Measurements from ENCODE around the gene RAB4A. TPM values are rescaled to one million over a fixed set of nuclear protein-coding genes. Genes with fewer than 3 reads are reported as not detected.
A peak's percentile ranks its signal among the peaks of the same experiment; 100 is the strongest.

RAB4A gene
- total and polyA plus RNA-seq, 2 of the 13 experiments (the other 11 are each of a cell fraction or from before 2014, with no cell fraction given): 56.0 to 80.1 TPM

DNA sequence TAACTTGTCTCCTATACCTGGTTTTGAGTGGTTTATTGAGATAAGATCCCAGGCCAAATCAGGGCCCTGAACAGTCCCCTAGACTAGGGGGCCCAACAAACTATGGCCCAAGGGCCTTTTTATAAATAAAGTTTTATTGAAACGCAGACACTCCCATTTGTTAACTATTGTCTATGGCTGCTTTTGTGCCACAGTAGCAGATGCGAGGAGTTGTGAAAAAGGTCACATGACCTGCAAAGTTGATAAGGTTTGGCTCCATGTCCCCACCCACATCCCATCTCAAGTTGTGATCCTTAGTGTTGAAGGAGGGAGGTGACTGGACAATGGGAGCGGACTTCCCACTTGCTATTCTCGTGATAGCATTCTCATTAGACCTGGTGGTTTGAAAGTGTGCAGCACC is 29.5 kb upstream of the RAB4A start:
- Histone ChIP-seq H3K4me3 (replicated peaks in 1 of 3; ENCODE audit: insufficient read depth in 1 of 3, low read depth in 2 of 3, low read length in 3 of 3) (no peak overlapping the region), H3K36me3 (replicated peaks in 1 of 2; ENCODE audit: control insufficient read depth in 1 of 2, insufficient read depth in 2 of 2, low read length in 2 of 2) (no peaks in the 10 kb centered on the region), H3K27ac (ENCODE audit: extremely low read length, insufficient read depth, low read length) (no peak overlapping the region), H3K79me2 (ENCODE audit: insufficient read depth, low read length) (no peaks in the 10 kb centered on the region), H2AFZ (ENCODE audit: low read length) (no peak overlapping the region), H3K4me1 (ENCODE audit: insufficient read depth, low read length) (peaks cover 19% of the 10 kb centered on the region), H3K27me3 (ENCODE audit: control insufficient read depth in 1 of 2, insufficient read depth in 2 of 2, low read length in 2 of 2) (no peaks in the 10 kb centered on the region; a peak in 1 of 5 replicates), H3K4me2 (ENCODE audit: low read depth, low read length) (no peak overlapping the region), H3K9me3 (ENCODE audit: low read length) (peaks cover 17% of the 10 kb centered on the region), H3K9ac (ENCODE audit: insufficient read depth, low read depth, low read length) (no peak overlapping the region), H4K20me1 (ENCODE audit: insufficient read depth, low read length) (no peaks in the 10 kb centered on the region)
- TF ChIP-seq REPIN1 (CRISPR knock-in tag; IDR thresholded peaks at IDR 0.05; ENCODE audit: borderline replicate concordance, low read depth): no peak
- no peak for TF ChIP-seq ZNF282 (IDR thresholded peaks at IDR 0.05; ENCODE audit: partially characterized antibody)
- TF ChIP-seq ZNF121 (CRISPR knock-in tag; IDR thresholded peaks at IDR 0.05): no peak
- TF ChIP-seq, protein P1, sequence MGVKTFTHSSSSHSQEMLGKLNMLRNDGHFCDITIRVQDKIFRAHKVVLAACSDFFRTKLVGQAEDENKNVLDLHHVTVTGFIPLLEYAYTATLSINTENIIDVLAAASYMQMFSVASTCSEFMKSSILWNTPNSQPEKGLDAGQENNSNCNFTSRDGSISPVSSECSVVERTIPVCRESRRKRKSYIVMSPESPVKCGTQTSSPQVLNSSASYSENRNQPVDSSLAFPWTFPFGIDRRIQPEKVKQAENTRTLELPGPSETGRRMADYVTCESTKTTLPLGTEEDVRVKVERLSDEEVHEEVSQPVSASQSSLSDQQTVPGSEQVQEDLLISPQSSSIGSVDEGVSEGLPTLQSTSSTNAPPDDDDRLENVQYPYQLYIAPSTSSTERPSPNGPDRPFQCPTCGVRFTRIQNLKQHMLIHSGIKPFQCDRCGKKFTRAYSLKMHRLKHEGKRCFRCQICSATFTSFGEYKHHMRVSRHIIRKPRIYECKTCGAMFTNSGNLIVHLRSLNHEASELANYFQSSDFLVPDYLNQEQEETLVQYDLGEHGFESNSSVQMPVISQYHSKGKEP (CRISPR knock-in tag; IDR thresholded peaks at IDR 0.05): no peak
- TF ChIP-seq AKAP8 (CRISPR knock-in tag; IDR thresholded peaks at IDR 0.05): no peak
- TF ChIP-seq, protein P2, sequence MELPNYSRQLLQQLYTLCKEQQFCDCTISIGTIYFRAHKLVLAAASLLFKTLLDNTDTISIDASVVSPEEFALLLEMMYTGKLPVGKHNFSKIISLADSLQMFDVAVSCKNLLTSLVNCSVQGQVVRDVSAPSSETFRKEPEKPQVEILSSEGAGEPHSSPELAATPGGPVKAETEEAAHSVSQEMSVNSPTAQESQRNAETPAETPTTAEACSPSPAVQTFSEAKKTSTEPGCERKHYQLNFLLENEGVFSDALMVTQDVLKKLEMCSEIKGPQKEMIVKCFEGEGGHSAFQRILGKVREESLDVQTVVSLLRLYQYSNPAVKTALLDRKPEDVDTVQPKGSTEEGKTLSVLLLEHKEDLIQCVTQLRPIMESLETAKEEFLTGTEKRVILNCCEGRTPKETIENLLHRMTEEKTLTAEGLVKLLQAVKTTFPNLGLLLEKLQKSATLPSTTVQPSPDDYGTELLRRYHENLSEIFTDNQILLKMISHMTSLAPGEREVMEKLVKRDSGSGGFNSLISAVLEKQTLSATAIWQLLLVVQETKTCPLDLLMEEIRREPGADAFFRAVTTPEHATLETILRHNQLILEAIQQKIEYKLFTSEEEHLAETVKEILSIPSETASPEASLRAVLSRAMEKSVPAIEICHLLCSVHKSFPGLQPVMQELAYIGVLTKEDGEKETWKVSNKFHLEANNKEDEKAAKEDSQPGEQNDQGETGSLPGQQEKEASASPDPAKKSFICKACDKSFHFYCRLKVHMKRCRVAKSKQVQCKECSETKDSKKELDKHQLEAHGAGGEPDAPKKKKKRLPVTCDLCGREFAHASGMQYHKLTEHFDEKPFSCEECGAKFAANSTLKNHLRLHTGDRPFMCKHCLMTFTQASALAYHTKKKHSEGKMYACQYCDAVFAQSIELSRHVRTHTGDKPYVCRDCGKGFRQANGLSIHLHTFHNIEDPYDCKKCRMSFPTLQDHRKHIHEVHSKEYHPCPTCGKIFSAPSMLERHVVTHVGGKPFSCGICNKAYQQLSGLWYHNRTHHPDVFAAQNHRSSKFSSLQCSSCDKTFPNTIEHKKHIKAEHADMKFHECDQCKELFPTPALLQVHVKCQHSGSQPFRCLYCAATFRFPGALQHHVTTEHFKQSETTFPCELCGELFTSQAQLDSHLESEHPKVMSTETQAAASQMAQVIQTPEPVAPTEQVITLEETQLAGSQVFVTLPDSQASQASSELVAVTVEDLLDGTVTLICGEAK (IDR thresholded peaks at IDR 0.05): peak; percentile 56
- TF ChIP-seq, protein P2 (CRISPR knock-in tag; IDR thresholded peaks at IDR 0.05): peak; percentile 98
- no TSS peak for BruUV-seq (replicated peaks)
- intact Hi-C loops (cut with micrococcal nuclease; ENCODE audit: unreplicated experiment): no loop called here
- CTCF ChIA-PET (ENCODE audit: low intra/inter-chr PET ratio, low total read pairs): no interaction called here
- POLR2A ChIA-PET: no interaction called here
- WGBS (ENCODE audit: low lambda C conversion rate): 55% methylated on average over 4 of the region's 4 CpGs
- DNase-seq (ENCODE audit: low spot score) (no peak), ATAC-seq (no peak), FAIRE-seq (no peak)
- in situ Hi-C loops (cut with HindIII; ENCODE audit: extremely low pct_ligation_motif_present, low pct_unique_long_range_greater_than_20kb): no loop called here

Data from HepG2 (cell line).